HEK293 (cell line): ENCODE results near the gene NELL2.

ENCODE experiments used
- CTCF ChIA-PET: fragments of 350-600 bp; formaldehyde crosslinking; extraction: SDS; loops from one replicate; lab custom pipeline; 2021; ENCODE audit warnings: antibody characterized with exemption; lab: Yijun Ruan, JAX
- POLR2A ChIA-PET: fragments of 300-600 bp; formaldehyde crosslinking; extraction: SDS; loops from one replicate; lab custom pipeline; 2020; ENCODE audit warnings: antibody characterized with exemption, inconsistent platforms; lab: Yijun Ruan, JAX
- H3K27ac ChIP-seq: fragments of 200-500 bp; sonication (Bioruptor generic); 2 replicates; pipeline ENCODE4 v1.5.1; 2014; ENCODE audit warnings: low read depth, low read length, control low read depth, inconsistent platforms; ENCODE audit errors: extremely low read depth
- H3K36me3 ChIP-seq, 2 experiments: fragments of 200-500 bp in 1 of 2; sonication (Bioruptor generic) in 1 of 2; 1 replicate in 1 of 2; 2 replicates in 1 of 2; pipeline ENCODE4 v1.5.1; 2014 to 2017; ENCODE audit warnings: inconsistent platforms in 2 of 2, low read length in 2 of 2; ENCODE audit not compliant: control insufficient read depth in 2 of 2, insufficient read depth in 1 of 2
- H3K4me1 ChIP-seq: fragments of 200-500 bp; sonication (Bioruptor generic); 2 replicates; pipeline ENCODE4 v1.5.1; 2014; ENCODE audit warnings: mild to moderate bottlenecking, low read length, inconsistent platforms; ENCODE audit not compliant: control insufficient read depth, insufficient read depth
- H3K4me3 ChIP-seq: 2 replicates; pipeline ENCODE4 v1.5.1; 2011; ENCODE audit warnings: low read depth, mild to moderate bottlenecking, control low read depth, low read length, moderate library complexity
- H3K9me3 ChIP-seq: fragments of 200-500 bp; sonication (Bioruptor generic); 2 replicates; pipeline ENCODE4 v1.5.1; 2014; ENCODE audit warnings: low read depth, low read length, inconsistent platforms; ENCODE audit not compliant: control insufficient read depth, insufficient read depth
- EGR2 ChIP-seq: fragments of 450-650 bp; formaldehyde crosslinking; IDR thresholded peaks from 2 replicates; pipeline ENCODE4 v1.5.1; 2016; ENCODE audit warnings: low read depth, missing biosample characterization, missing genetic modification characterization
- GLI4 ChIP-seq: fragments of 450-650 bp; formaldehyde crosslinking; IDR thresholded peaks from 2 replicates; pipeline ENCODE4 v1.5.1; 2016; ENCODE audit warnings: missing biosample characterization, missing genetic modification characterization
- HOXA7 ChIP-seq: sonication (generic); formaldehyde crosslinking; IDR thresholded peaks from 2 replicates; pipeline ENCODE4 v1.8.1; 2022; ENCODE audit warnings: missing genetic modification reagents, borderline replicate concordance
- KLF16 ChIP-seq: fragments of 450-650 bp; formaldehyde crosslinking; IDR thresholded peaks from 2 replicates; pipeline ENCODE4 v1.5.1; 2017; ENCODE audit warnings: missing biosample characterization, missing genetic modification characterization
- MZF1 ChIP-seq: fragments of 450-650 bp; formaldehyde crosslinking; IDR thresholded peaks from 2 replicates; pipeline ENCODE4 v1.5.1; 2017; ENCODE audit warnings: missing biosample characterization, missing genetic modification characterization, borderline replicate concordance
- OSR2 ChIP-seq: fragments of 450-650 bp; formaldehyde crosslinking; IDR thresholded peaks from 2 replicates; pipeline ENCODE4 v1.5.1; 2016; ENCODE audit warnings: missing biosample characterization, missing genetic modification characterization
- SALL2 ChIP-seq: fragments of 450-650 bp; formaldehyde crosslinking; IDR thresholded peaks from 2 replicates; pipeline ENCODE4 v1.5.0; 2017; ENCODE audit warnings: missing biosample characterization, mild to moderate bottlenecking, missing genetic modification characterization, borderline replicate concordance
- YY1 ChIP-seq: fragments of 450-650 bp; formaldehyde crosslinking; IDR thresholded peaks from 2 replicates; pipeline ENCODE4 v1.5.1; 2018; ENCODE audit warnings: missing biosample characterization, missing genetic modification characterization
- ZNF132 ChIP-seq: fragments of 450-650 bp; formaldehyde crosslinking; IDR thresholded peaks from 2 replicates; pipeline ENCODE4 v1.5.1; 2017; ENCODE audit warnings: missing biosample characterization, missing genetic modification characterization, borderline replicate concordance
- ZNF133 ChIP-seq: fragments of 450-650 bp; formaldehyde crosslinking; IDR thresholded peaks from 2 replicates; pipeline ENCODE4 v1.5.1; 2016; ENCODE audit warnings: missing biosample characterization, missing genetic modification characterization
- ZNF140 ChIP-seq: fragments of 450-650 bp; formaldehyde crosslinking; IDR thresholded peaks from 2 replicates; pipeline ENCODE4 v1.5.1; 2016; ENCODE audit warnings: missing biosample characterization, missing genetic modification characterization
- ZNF155 ChIP-seq: fragments of 450-650 bp; formaldehyde crosslinking; IDR thresholded peaks from 2 replicates; pipeline ENCODE4 v1.5.1; 2016; ENCODE audit warnings: missing biosample characterization, missing genetic modification characterization
- ZNF202 ChIP-seq: fragments of 450-650 bp; formaldehyde crosslinking; IDR thresholded peaks from 2 replicates; pipeline ENCODE4 v1.5.1; 2016; ENCODE audit warnings: missing biosample characterization, missing genetic modification characterization, borderline replicate concordance
- ZNF280C ChIP-seq: fragments of 450-650 bp; formaldehyde crosslinking; IDR thresholded peaks from 2 replicates; pipeline ENCODE4 v1.5.1; 2016; ENCODE audit warnings: missing biosample characterization, missing genetic modification characterization
- ZNF311 ChIP-seq: fragments of 450-650 bp; formaldehyde crosslinking; IDR thresholded peaks from 2 replicates; pipeline ENCODE4 v1.5.1; 2017; ENCODE audit warnings: missing biosample characterization, missing genetic modification characterization, borderline replicate concordance
- ZNF324 ChIP-seq: fragments of 450-650 bp; formaldehyde crosslinking; IDR thresholded peaks from 2 replicates; pipeline ENCODE4 v1.5.1; 2016; ENCODE audit warnings: missing biosample characterization, missing genetic modification characterization
- ZNF37A ChIP-seq: fragments of 450-650 bp; IDR thresholded peaks from 2 replicates; pipeline ENCODE4 v1.5.1; 2018; ENCODE audit warnings: missing biosample characterization, missing genetic modification characterization
- ZNF391 ChIP-seq: fragments of 450-650 bp; formaldehyde crosslinking; IDR thresholded peaks from 2 replicates; pipeline ENCODE4 v1.5.1; 2016; ENCODE audit warnings: low read depth, missing biosample characterization, missing genetic modification characterization, borderline replicate concordance
- ZNF48 ChIP-seq: fragments of 450-650 bp; formaldehyde crosslinking; IDR thresholded peaks from 2 replicates; pipeline ENCODE4 v1.5.1; 2016; ENCODE audit warnings: missing biosample characterization, missing genetic modification characterization
- ZNF501 ChIP-seq: fragments of 450-650 bp; formaldehyde crosslinking; IDR thresholded peaks from 2 replicates; pipeline ENCODE4 v1.5.1; 2016; ENCODE audit warnings: missing biosample characterization, missing genetic modification characterization
- ZNF529 ChIP-seq: fragments of 450-650 bp; formaldehyde crosslinking; IDR thresholded peaks from 2 replicates; pipeline ENCODE4 v1.5.1; 2017; ENCODE audit warnings: missing genetic modification characterization, missing biosample characterization; ENCODE audit not compliant: insufficient replicate concordance
- ZNF548 ChIP-seq: fragments of 450-650 bp; formaldehyde crosslinking; IDR thresholded peaks from 2 replicates; pipeline ENCODE4 v1.5.1; 2016; ENCODE audit warnings: missing biosample characterization, missing genetic modification characterization
- ZNF560 ChIP-seq: fragments of 450-650 bp; formaldehyde crosslinking; IDR thresholded peaks from 2 replicates; pipeline ENCODE4 v1.5.1; 2017; ENCODE audit warnings: missing biosample characterization, missing genetic modification characterization, borderline replicate concordance
- ZNF610 ChIP-seq: fragments of 450-650 bp; formaldehyde crosslinking; IDR thresholded peaks from 2 replicates; pipeline ENCODE4 v1.5.1; 2016; ENCODE audit warnings: missing biosample characterization, missing genetic modification characterization, borderline replicate concordance
- ZNF624 ChIP-seq: fragments of 450-650 bp; formaldehyde crosslinking; IDR thresholded peaks from 2 replicates; pipeline ENCODE4 v1.5.1; 2017; ENCODE audit warnings: missing biosample characterization, missing genetic modification characterization
- ZNF629 ChIP-seq: fragments of 450-650 bp; formaldehyde crosslinking; IDR thresholded peaks from 2 replicates; pipeline ENCODE4 v1.5.1; 2017; ENCODE audit warnings: missing biosample characterization, missing genetic modification characterization
- ZNF843 ChIP-seq: fragments of 450-650 bp; formaldehyde crosslinking; IDR thresholded peaks from 2 replicates; pipeline ENCODE4 v1.5.1; 2016; ENCODE audit warnings: missing biosample characterization, missing genetic modification characterization
- ZSCAN30 ChIP-seq: fragments of 450-650 bp; IDR thresholded peaks from 2 replicates; pipeline ENCODE4 v1.5.1; 2018; ENCODE audit warnings: missing biosample characterization, mild to moderate bottlenecking, missing genetic modification characterization, moderate library complexity
- TF ChIP-seq, protein P1 (sequence below): fragments of 450-650 bp; formaldehyde crosslinking; IDR thresholded peaks from 2 replicates; pipeline ENCODE4 v1.5.1; 2016; ENCODE audit warnings: missing biosample characterization, missing genetic modification characterization
- TF ChIP-seq, protein P2 (sequence below): fragments of 450-650 bp; formaldehyde crosslinking; IDR thresholded peaks from 2 replicates; pipeline ENCODE4 v1.5.1; 2016; ENCODE audit warnings: missing biosample characterization, missing genetic modification characterization, low read depth

The NELL2 gene

GRCh38 chr12:44667461-44667860 lies 208.7 kb downstream of the NELL2 start (continued):
- no peak for TF ChIP-seq ZNF202 (tag by site-specific recombination)
- no peak for TF ChIP-seq ZNF133

DNA sequence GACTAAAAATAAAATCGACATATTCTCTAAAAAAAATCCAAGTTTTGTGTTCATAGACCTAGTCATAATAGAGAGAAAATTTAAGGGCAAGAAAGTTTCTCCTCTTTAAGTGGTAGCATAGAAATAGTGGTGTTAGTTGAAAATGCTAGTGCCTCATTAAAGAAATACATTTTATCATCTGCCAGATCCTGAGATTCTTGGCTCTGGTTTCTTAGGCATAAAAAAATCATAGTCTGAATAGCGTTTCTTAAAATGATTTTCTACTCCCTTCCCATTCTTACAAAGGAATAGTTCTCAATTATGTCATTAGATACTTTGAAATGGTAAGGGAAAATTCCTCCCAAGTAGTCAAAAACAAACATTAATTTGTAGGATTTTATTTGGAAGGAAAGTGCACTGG lies 212.8 kb downstream of the NELL2 start:
- CTCF ChIA-PET: no interaction called here
- H3K27ac ChIP-seq: no peak overlapping the region
- no peak for TF ChIP-seq OSR2 (tag by site-specific recombination)
- no peak for TF ChIP-seq ZNF48
- TF ChIP-seq ZNF610 (tag by site-specific recombination): no peak
- TF ChIP-seq SALL2 (tag by site-specific recombination): no peak
- no peak for TF ChIP-seq ZNF843 (tag by site-specific recombination)
- no peak for TF ChIP-seq MZF1 (tag by site-specific recombination)
- no peak for TF ChIP-seq ZNF155
- no peak for TF ChIP-seq ZNF501
- TF ChIP-seq, protein P1, sequence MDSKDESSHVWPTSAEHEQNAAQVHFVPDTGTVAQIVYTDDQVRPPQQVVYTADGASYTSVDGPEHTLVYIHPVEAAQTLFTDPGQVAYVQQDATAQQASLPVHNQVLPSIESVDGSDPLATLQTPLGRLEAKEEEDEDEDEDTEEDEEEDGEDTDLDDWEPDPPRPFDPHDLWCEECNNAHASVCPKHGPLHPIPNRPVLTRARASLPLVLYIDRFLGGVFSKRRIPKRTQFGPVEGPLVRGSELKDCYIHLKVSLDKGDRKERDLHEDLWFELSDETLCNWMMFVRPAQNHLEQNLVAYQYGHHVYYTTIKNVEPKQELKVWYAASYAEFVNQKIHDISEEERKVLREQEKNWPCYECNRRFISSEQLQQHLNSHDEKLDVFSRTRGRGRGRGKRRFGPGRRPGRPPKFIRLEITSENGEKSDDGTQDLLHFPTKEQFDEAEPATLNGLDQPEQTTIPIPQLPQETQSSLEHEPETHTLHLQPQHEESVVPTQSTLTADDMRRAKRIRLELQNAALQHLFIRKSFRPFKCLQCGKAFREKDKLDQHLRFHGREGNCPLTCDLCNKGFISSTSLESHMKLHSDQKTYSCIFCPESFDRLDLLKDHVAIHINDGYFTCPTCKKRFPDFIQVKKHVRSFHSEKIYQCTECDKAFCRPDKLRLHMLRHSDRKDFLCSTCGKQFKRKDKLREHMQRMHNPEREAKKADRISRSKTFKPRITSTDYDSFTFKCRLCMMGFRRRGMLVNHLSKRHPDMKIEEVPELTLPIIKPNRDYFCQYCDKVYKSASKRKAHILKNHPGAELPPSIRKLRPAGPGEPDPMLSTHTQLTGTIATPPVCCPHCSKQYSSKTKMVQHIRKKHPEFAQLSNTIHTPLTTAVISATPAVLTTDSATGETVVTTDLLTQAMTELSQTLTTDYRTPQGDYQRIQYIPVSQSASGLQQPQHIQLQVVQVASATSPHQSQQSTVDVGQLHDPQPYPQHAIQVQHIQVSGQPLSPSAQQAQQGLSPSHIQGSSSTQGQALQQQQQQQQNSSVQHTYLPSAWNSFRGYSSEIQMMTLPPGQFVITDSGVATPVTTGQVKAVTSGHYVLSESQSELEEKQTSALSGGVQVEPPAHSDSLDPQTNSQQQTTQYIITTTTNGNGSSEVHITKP (tag by site-specific recombination): no peak
- no peak for TF ChIP-seq KLF16 (tag by site-specific recombination)
- no peaks in the 10 kb centered on the region for H3K36me3 ChIP-seq
- POLR2A ChIA-PET: no interaction called here
- no peak overlapping the region for H3K4me3 ChIP-seq
- no peaks in the 10 kb centered on the region for H3K9me3 ChIP-seq
- H3K4me1 ChIP-seq: no peaks in the 10 kb centered on the region

GRCh38 chr12:44655846-44656245 lies 220.3 kb downstream of the NELL2 start:
- H3K27ac ChIP-seq: no peak overlapping the region
- no peaks in the 10 kb centered on the region for H3K36me3 ChIP-seq
- H3K4me3 ChIP-seq: no peak overlapping the region
- H3K4me1 ChIP-seq: peaks cover 3% of the 10 kb centered on the region; the same call in 1 of the 2 replicates
- POLR2A ChIA-PET: no interaction called here
- CTCF ChIA-PET: no interaction called here
- no peaks in the 10 kb centered on the region for H3K9me3 ChIP-seq
- TF ChIP-seq ZNF548 (tag by site-specific recombination): no peak
- no peak for TF ChIP-seq ZNF311 (tag by site-specific recombination)
- TF ChIP-seq ZSCAN30: no peak
- TF ChIP-seq ZNF37A (tag by site-specific recombination): no peak
- no peak for TF ChIP-seq ZNF280C (tag by site-specific recombination)
- TF ChIP-seq GLI4 (tag by site-specific recombination): no peak
- TF ChIP-seq, protein P2, sequence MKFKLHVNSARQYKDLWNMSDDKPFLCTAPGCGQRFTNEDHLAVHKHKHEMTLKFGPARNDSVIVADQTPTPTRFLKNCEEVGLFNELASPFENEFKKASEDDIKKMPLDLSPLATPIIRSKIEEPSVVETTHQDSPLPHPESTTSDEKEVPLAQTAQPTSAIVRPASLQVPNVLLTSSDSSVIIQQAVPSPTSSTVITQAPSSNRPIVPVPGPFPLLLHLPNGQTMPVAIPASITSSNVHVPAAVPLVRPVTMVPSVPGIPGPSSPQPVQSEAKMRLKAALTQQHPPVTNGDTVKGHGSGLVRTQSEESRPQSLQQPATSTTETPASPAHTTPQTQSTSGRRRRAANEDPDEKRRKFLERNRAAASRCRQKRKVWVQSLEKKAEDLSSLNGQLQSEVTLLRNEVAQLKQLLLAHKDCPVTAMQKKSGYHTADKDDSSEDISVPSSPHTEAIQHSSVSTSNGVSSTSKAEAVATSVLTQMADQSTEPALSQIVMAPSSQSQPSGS (tag by site-specific recombination): no peak
- TF ChIP-seq ZNF624: no peak
- no peak for TF ChIP-seq ZNF391
- no peak for TF ChIP-seq ZNF140 (tag by site-specific recombination)
- TF ChIP-seq HOXA7 (CRISPR knock-in tag): no peak
- no peak for TF ChIP-seq ZNF629
- TF ChIP-seq ZNF529 (tag by site-specific recombination): no peak
- no peak for TF ChIP-seq EGR2 (tag by site-specific recombination)
- no peak for TF ChIP-seq YY1 (tag by site-specific recombination)
- no peak for TF ChIP-seq ZNF132 (tag by site-specific recombination)
- no peak for TF ChIP-seq SALL2 (tag by site-specific recombination)
- TF ChIP-seq ZNF560 (tag by site-specific recombination): no peak
- no peak for TF ChIP-seq ZNF324 (tag by site-specific recombination)
